Mononuclear cell (primary cell): ENCODE data around the gene MATCAP1. TPM values are rescaled to one million over a fixed set of nuclear protein-coding genes. Genes with fewer than 3 reads are reported as not detected.

Experiments
- H3K27me3 ChIP-seq: 2 replicates; pipeline ENCODE4 v1.6.0; 2011; ENCODE audit warnings: low read length, control low read depth; ENCODE audit not compliant: insufficient read depth
- H3K4me1 ChIP-seq: 2 replicates; pipeline ENCODE4 v1.5.1; 2011; ENCODE audit warnings: mild to moderate bottlenecking, low read length, control low read depth; ENCODE audit not compliant: insufficient read depth
- H3K4me3 ChIP-seq: 2 replicates; pipeline ENCODE4 v1.5.1; 2011; ENCODE audit warnings: mild to moderate bottlenecking, low read length, moderate library complexity
- H3K9me3 ChIP-seq: 2 replicates; pipeline ENCODE4 v1.5.1; 2011; ENCODE audit warnings: low read depth, mild to moderate bottlenecking, control low read depth, low read length
- total RNA-seq: library from RNA; depleted of rRNA; stranded (reverse); fragments of >200 nt; gene quantifications from one replicate; pipeline ENCODE4 v1.2.3, GENCODE V29; 2012

Gene MATCAP1
- total RNA-seq, 1 donor: 3.5 TPM

DNA sequence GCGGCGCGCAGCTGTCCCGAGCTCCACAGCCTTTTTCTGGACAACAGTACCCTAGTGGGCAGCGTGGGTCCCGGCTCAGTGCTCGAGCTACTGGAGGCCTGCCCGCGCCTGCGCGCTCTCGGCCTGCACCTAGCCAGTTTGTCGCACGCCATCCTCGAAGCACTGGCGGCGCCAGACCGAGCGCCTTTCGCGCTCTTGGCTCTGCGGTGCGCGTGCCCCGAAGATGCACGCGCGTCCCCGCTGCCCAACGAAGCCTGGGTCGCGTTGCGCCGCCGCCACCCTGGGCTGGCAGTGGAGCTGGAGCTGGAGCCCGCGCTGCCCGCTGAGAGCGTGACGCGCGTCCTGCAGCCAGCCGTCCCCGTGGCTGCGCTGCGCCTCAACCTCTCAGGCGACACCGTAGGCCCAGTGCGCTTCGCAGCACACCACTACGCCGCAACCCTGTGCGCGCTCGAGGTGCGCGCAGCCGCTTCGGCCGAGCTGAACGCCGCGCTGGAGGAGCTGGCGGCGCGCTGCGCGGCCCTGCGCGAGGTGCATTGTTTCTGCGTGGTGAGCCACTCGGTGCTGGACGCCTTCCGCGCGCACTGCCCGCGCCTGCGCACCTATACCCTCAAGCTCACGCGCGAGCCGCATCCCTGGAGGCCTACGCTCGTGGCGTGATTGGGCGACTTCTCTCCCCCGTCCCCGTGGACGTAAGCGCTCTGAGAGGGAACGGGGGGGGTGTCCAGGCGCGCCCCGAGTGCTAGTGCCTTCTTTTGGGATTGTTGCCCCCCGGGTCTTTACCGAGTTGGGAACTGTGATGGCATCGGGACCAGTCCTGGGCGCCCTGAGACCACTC is 20.4 kb downstream of the MATCAP1 start:
- Histone ChIP-seq H3K4me3 (no peak overlapping the region), H3K27me3 (peaks cover 68% of the 10 kb centered on the region), H3K4me1 (peaks cover 68% of the 10 kb centered on the region), H3K9me3 (no peaks in the 10 kb centered on the region)

GRCh38 chr16:67162506-67163163 is 21.1 kb downstream of the MATCAP1 start:
- Histone ChIP-seq H3K27me3 (peaks cover 60% of the 10 kb centered on the region), H3K4me3 (no peak overlapping the region), H3K4me1 (peaks cover 76% of the 10 kb centered on the region), H3K9me3 (no peaks in the 10 kb centered on the region)

- no peaks in the 10 kb centered on the region for H3K9me3 ChIP-seq
- peaks cover 50% of the 10 kb centered on the region for H3K27me3 ChIP-seq
- no peak overlapping the region for H3K4me3 ChIP-seq
- peaks cover 86% of the 10 kb centered on the region for H3K4me1 ChIP-seq
These were observed 22.1 kb downstream of the MATCAP1 start for GRCh38 chr16:67161595-67162058.

DNA sequence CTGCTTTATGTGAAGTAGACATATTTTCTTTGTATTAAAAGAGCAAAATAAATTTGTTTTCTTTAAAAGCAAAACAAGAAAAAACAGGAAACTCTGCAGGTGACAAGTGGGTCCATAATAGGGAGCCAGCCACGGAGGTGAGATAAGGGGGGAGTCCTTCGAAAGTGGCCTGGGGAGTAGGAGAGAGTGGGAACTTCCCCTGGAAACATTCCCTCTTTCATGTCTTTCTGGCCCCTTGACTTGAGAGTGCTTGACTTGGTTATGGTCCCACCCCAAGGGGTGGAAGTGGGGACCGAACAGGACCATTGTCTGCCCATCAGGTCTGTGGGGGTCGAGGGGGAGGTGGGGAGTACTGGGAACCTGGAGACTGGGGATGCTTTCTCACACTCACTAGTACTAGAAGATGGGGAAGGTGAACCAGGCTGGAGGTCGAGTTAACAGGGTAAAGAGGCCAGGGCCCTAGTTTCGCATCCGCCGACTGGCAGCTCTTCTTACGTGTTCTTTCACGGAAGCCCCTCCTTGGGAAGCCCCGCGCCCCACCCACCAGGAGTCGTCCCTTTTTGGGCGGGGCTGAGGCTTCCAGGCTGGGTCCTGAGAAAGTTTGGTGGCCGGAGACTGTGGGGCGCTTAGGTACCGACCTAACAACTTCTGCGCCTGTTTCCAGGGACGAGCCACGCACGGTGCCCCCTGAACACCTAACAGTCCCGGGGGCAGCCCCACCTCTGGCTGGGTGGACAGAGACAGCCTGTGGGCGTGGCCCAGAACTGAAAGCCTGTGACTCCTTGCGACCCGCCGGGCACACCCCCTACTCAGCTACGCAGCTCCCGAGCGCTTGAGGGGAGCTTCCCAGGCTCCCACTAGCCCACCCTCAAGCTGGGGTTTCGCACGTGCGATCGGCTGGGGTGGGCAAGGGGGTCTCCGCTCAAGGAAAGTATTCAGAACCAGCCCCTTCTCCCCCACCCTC is 24.8 kb downstream of the MATCAP1 start:
- Histone ChIP-seq H3K9me3 (no peaks in the 10 kb centered on the region), H3K4me3 (peak overlapping the region; percentile 94), H3K27me3 (peaks cover 28% of the 10 kb centered on the region), H3K4me1 (peaks cover 87% of the 10 kb centered on the region)

DNA sequence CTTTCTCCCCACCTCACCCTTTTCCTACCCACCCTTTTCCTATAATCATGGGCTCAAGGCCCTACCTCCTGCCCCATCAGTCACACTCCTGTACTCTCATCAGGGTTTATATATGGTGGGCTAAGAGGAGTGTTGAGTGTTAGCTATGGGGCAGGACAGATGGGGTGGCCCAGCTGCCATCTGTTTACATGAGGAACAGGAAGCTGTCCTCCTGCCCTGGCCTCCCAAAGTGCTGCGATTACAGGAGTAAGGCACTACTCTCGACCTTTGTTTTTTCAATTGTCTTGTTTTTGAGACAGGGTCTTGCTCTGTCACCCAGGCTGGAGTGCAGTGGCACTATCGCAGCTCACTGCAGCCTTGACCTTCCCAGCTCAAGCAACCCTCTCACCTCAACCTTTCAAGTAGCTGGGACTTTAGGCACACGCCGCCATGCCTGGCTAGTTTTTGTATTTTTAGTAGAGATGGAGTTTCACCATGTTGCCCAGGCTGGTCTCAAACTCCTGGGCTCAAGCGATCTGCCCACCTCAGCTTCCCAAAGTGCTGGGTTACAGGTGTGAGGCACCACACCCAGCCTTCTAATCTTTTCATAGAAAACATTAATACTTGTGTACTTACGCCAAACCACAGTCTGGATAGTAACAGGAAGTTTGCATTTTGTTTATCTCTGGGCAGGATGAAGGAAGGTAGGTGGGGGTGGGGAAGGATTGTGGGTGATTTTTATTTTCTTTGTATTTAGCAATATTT is 25.7 kb downstream of the MATCAP1 start:
- Histone ChIP-seq H3K27me3 (peaks cover 20% of the 10 kb centered on the region), H3K9me3 (no peaks in the 10 kb centered on the region), H3K4me1 (peaks cover 78% of the 10 kb centered on the region), H3K4me3 (no peak overlapping the region)

- Histone ChIP-seq H3K27me3 (peaks cover 11% of the 10 kb centered on the region), H3K9me3 (no peaks in the 10 kb centered on the region), H3K4me3 (no peak overlapping the region), H3K4me1 (peaks cover 70% of the 10 kb centered on the region)
These were observed 26.5 kb downstream of the MATCAP1 start for GRCh38 chr16:67157106-67157748.

DNA sequence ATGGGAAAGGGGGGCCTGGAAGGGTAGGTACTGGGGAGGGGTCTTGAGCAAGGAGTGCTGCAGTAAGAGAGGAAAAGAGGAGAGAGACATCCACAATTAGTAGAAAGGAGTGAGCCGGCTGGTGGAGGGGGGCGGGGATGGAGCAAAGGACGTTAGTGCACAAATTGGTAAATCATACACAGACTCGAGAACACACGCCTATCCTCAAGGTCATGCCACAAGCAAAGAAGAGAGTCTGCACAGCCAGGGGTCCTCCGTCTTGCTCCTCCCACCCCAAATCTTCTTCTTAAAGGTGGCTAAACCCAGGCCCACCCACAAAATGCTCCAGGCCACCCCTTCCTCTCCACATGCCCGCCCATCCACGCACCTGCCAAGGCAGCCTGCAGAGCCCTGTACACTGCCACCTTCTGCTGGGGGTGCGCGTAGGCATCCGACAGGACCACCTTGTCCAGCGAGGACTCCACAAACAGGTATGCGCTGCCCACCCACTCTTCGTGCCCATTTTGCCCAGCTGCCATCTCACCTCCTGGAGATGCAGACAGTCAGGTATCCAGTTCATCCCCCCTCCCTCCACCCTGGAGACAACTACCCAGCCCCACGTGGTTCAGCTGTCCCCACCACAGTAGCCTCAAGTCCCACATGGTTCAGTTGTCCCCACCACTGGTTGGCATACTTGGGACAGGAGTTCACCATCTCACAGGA is 27.5 kb downstream of the MATCAP1 start:
- peaks cover 63% of the 10 kb centered on the region for H3K4me1 ChIP-seq

DNA sequence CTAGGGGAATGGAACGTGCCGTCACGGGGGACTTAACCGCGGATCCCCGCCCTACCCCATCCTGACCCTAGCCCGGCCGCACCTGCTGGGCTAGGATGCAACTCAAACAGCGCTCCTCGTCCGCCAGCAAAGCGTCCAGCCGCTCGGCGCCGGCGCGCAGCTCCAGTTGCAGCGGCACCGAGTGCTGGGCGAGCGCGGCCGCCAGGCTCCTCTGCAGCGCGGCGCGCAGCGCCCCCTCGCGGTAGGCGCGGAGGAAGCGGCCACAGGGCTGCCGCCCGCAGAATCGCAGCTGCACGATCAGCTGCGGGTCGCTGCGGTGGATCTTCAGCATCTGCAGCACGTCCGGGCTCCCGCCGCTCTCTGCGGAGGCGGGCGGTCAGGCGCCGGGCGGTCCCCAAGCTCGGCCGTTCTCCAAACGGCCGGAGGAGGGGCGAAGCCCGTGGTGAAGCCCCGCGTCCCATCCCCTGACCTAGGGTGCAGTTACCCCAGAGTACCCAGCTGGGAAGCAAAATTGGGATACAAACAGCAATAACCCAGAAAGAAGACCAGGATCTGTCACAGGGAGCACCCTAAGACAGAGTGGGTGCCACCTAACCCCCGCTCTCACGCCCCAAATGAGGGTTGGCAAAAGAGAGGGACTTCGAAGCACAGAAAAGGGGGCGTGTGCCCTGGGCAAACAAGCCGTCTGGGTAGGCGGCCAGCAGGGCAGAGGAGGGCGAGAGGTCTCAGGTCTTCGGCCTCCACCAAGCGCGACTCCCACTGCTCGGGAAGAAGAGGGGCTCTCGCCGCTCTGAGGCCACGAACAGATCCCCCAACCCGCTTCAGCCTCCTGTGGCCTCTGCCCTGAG is 28.2 kb downstream of the MATCAP1 start:
- Histone ChIP-seq H3K4me3 (no peak overlapping the region), H3K27me3 (peaks cover 15% of the 10 kb centered on the region), H3K4me1 (peaks cover 62% of the 10 kb centered on the region), H3K9me3 (no peaks in the 10 kb centered on the region)

More for the DNA sequence above, 27.5 kb downstream of the MATCAP1 start:
- no peak overlapping the region for H3K4me3 ChIP-seq
- no peaks in the 10 kb centered on the region for H3K9me3 ChIP-seq
- H3K27me3 ChIP-seq: peaks cover 10% of the 10 kb centered on the region

DNA sequence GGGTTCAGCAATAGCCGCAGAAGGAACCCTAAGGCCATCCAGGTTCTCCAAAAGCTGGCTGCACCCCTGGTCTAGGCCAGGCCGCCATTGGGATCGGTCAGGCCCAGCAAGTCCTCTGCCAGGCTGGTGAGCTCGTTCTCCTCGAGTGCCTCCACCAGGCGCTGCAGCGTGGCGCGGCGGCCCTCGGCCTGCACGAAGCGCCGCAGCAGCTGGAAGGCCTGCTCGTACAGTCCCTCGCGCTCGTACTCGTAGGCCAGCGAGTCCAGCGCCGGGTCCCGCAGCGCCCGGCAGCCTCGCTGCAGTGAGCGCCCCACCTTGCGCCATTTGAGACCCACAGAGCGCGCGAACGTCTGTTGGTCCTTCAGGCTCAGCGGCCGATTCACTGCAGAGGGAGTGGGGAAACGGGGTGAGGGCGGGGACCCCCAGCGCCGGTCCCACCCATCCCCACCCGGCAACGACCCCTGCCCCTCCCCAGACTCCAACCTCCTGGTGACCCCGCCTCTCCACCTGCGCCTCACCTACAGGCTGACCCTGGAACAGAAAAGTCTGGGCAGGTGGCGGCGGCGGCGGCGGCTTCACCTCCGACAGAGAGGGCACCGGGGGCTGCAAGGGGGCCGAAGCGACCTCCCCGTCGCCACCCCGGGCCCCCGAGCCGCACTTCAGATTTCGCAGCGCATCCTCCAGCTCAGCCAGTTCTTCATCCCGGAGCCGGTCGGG is 29.0 kb downstream of the MATCAP1 start:
- no peaks in the 10 kb centered on the region for H3K9me3 ChIP-seq
- peaks cover 17% of the 10 kb centered on the region for H3K27me3 ChIP-seq
- peaks cover 64% of the 10 kb centered on the region for H3K4me1 ChIP-seq
- no peak overlapping the region for H3K4me3 ChIP-seq

DNA sequence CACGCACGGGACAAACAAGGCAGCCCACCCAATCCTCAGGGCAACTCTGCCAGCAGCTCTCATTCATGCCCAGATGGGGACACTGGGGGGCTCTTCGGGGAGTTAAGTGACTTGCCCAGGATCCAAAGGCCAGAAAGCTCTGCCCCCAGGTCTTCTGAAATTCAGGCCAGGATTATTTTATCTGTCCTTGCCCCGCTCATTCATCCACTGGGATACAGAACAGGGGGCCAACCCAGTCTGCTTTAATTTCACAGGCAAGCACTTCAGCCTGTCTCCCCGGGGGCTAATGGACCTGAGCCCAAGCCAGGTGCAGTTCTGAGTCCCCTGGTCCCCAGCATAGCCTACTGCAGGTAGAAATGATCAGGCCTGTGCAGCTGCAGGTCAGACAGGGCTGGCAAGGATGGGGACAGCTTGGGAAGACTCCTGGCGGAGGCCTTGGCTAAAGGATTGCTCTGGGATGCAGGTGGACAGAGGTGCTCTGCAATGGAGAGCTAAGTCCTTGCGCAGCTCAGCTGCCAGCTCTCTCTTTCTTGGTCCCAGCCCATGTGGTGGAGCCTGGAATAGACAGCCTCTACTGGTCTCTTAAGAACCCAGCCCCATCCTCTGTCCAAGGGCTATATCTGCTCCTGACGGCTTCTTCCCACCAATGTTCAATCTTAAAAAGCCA is 32.2 kb downstream of the MATCAP1 start:
- Histone ChIP-seq H3K9me3 (no peaks in the 10 kb centered on the region), H3K27me3 (peaks cover 21% of the 10 kb centered on the region), H3K4me3 (no peak overlapping the region), H3K4me1 (peaks cover 35% of the 10 kb centered on the region)

GRCh38 chr16:67150833-67151396 is 32.8 kb downstream of the MATCAP1 start, which contains the start of gene B3GNT9:
Gene B3GNT9 (minus strand): TSS chr16:67150998. CDS start chr16:67150485, 513 bp downstream.
- peaks cover 21% of the 10 kb centered on the region for H3K27me3 ChIP-seq
- H3K4me1 ChIP-seq: peaks cover 29% of the 10 kb centered on the region

More at GRCh38 chr16:67150833-67151396, 32.8 kb downstream of the MATCAP1 start, which contains the start of gene B3GNT9:
- H3K9me3 ChIP-seq: no peaks in the 10 kb centered on the region
- peak within 1 kb of the TSS; percentile 30 for H3K4me3 ChIP-seq
